NCI-H446 (cell line): ENCODE results near the gene CASKIN1.
"Not testable (repeated sequence)": the region's sequence is repeated elsewhere in the genome, so short reads cannot be mapped to it uniquely, and the experiment has no call there.

Experiments
- DNase-seq, 2 experiments: peaks; one replicate each; lab custom pipeline; 2025; lab: John Stamatoyannopoulos, UW

CASKIN1 gene

GRCh38 chr16:2211923-2212347 lies 15.5 kb upstream of the CASKIN1 start:
- no peak for DNase-seq

GRCh38 chr16:2210386-2211365 lies 14.3 kb upstream of the CASKIN1 start, which contains the start of gene BRICD5:
Gene BRICD5 (minus strand): TSS chr16:2210863. CDS start chr16:2210833, 30 bp downstream.
- DNase-seq = no peak

GRCh38 chr16:2210009-2210332 lies 13.6 kb upstream of the CASKIN1 start:
- DNase-seq = no peak

GRCh38 chr16:2209258-2210008 lies 13.0 kb upstream of the CASKIN1 start:
- DNase-seq = no peak

- DNase-seq = no peak
These were observed 12.4 kb upstream of the CASKIN1 start for GRCh38 chr16:2208772-2209171.

- no peak for DNase-seq
These were observed 11.9 kb upstream of the CASKIN1 start for GRCh38 chr16:2208308-2208707.

- no peak for DNase-seq
These were observed 11.5 kb upstream of the CASKIN1 start for GRCh38 chr16:2207872-2208271.

GRCh38 chr16:2206780-2207433 lies 10.5 kb upstream of the CASKIN1 start:
- DNase-seq = no peak

- no peak for DNase-seq
These were observed 10.0 kb upstream of the CASKIN1 start for GRCh38 chr16:2206420-2206779.

- DNase-seq = no peak
These were observed 9.5 kb upstream of the CASKIN1 start for GRCh38 chr16:2205967-2206313.

- DNase-seq = peak; percentile 67 to 87
These were observed 8.9 kb upstream of the CASKIN1 start, which contains the start of gene MLST8 for GRCh38 chr16:2205104-2205966. Gene MLST8 (plus strand): TSS chr16:2205454. CDS start chr16:2206086, 632 bp downstream.

GRCh38 chr16:2204416-2205103 lies 8.2 kb upstream of the CASKIN1 start:
- no peak for DNase-seq

GRCh38 chr16:2203119-2203688 lies 6.8 kb upstream of the CASKIN1 start:
- DNase-seq = not testable (repeated sequence)

GRCh38 chr16:2200313-2200712 lies 3.9 kb upstream of the CASKIN1 start:
- DNase-seq = no peak

- DNase-seq = no peak
These were observed 3.3 kb upstream of the CASKIN1 start for GRCh38 chr16:2199621-2200139.

GRCh38 chr16:2199095-2199494 lies 2.7 kb upstream of the CASKIN1 start:
- no peak for DNase-seq

- DNase-seq = no peak
These were observed 1.9 kb upstream of the CASKIN1 start for GRCh38 chr16:2198283-2198682.

GRCh38 chr16:2197765-2198164 lies 1.4 kb upstream of the CASKIN1 start:
- no peak for DNase-seq

- no peak for DNase-seq
These were observed 641 bp upstream of the CASKIN1 start for GRCh38 chr16:2196981-2197511.
